K562 (cell line): ENCODE data around the gene CLDN20.

ENCODE experiments used
- BRF1 ChIP-seq: IDR thresholded peaks from 3 replicates; pipeline ENCODE4 v1.6.1; 2011; ENCODE audit warnings: borderline replicate concordance, mild to moderate bottlenecking; ENCODE audit not compliant: insufficient read length; ENCODE audit errors: extremely low read depth
- CHD2 ChIP-seq: IDR thresholded peaks from 2 replicates; pipeline ENCODE4 v1.6.1; 2011; ENCODE audit warnings: low read depth, low read length
- KLF10 ChIP-seq: fragments of 250-450 bp; sonication (Bioruptor Pico); IDR thresholded peaks from 2 replicates; pipeline ENCODE4 v1.6.1; 2021; ENCODE audit warnings: matching md5 sums
- POLR2AphosphoS5 ChIP-seq: IDR thresholded peaks from 2 replicates; pipeline ENCODE4 v1.6.1; 2011; ENCODE audit warnings: mild to moderate bottlenecking, low read depth, low read length, moderate library complexity; ENCODE audit not compliant: control insufficient read depth, insufficient read depth
- RFX5 ChIP-seq: IDR thresholded peaks from 2 replicates; pipeline ENCODE4 v1.6.1; 2011; ENCODE audit warnings: low read depth, mild to moderate bottlenecking, improper control_type of control experiment, low read length
- SMAD3 ChIP-seq: fragments of 450-650 bp; formaldehyde crosslinking; conservative IDR thresholded peaks from 2 replicates; pipeline ENCODE4 v1.4.0; 2020; ENCODE audit warnings: mild to moderate bottlenecking

DNA sequence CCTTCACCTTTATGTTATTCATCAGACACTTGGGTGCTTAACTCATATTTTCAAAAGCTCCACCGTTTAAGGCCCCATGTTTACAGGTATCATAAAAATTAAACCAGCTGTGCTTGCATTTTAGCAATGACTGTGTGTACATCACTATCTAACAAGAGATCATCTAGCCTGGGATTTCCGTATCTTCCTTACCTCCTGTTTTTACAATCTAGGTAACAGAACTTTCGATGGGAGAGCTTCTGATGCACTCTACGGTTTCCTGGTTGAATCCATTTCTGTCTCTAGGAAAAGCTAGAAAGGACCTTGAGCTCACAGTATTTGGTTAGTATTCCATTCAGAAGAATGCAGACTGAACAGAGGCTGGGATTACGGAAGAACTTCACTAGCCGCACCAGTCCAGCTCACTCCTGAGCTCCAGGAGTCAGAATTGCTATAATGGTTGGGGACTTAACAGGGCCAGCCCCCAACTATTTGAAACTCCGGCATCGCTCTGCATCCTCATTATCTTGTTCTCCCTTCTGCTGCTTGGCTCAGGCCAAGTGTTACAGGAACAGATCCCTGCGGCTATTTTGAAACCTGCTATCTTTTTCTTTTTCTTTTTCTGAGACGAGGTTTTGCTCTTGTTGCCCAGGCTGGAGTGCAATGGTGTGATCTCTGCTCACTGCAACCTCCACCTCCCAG, 13.0 kb upstream of the CLDN20 start:
- TF ChIP-seq SMAD3 (CRISPR knock-in tag) (no peak), RFX5 (no peak), CHD2 (no peak), BRF1 (no peak), KLF10 (CRISPR knock-in tag) (no peak), POLR2AphosphoS5 (no peak)
